HG02970 (cell line): ENCODE measurements around the gene CALM3.

Source experiments
- ATAC-seq: cut with Tn5 transposase; IDR thresholded peaks from one replicate; pipeline ENCODE4 v1.9.1; 2021; ENCODE audit warnings: mild to moderate bottlenecking, moderate library complexity, moderate number of reproducible peaks; ENCODE audit not compliant: unreplicated experiment, low FRiP score

CALM3 gene

GRCh38 chr19:46634045-46634655, 33.0 kb downstream of the CALM3 start:
- ATAC-seq = peak; percentile 51

GRCh38 chr19:46634656-46635218, 33.6 kb downstream of the CALM3 start:
- ATAC-seq = no peak

- no peak for ATAC-seq
These were observed 35.0 kb downstream of the CALM3 start, which contains the start of gene GNG8 for GRCh38 chr19:46635920-46636761. TSS of gene GNG8 (minus strand) at chr19:46636202. CDS start at chr19:46634682, 1,520 bp downstream.

- ATAC-seq = no peak
These were observed 36.1 kb downstream of the CALM3 start for GRCh38 chr19:46637224-46637623.

GRCh38 chr19:46639358-46640182, 38.4 kb downstream of the CALM3 start:
- ATAC-seq = no peak

- no peak for ATAC-seq
These were observed 39.5 kb downstream of the CALM3 start for GRCh38 chr19:46640656-46641055.

GRCh38 chr19:46644720-46645119, 43.6 kb downstream of the CALM3 start:
- ATAC-seq = no peak

- no peak for ATAC-seq
These were observed 45.3 kb downstream of the CALM3 start for GRCh38 chr19:46646402-46646801.

- ATAC-seq = no peak
These were observed 47.2 kb downstream of the CALM3 start for GRCh38 chr19:46648060-46648960.

- no peak for ATAC-seq
These were observed 48.1 kb downstream of the CALM3 start for GRCh38 chr19:46648961-46649960.

GRCh38 chr19:46650445-46650844, 49.3 kb downstream of the CALM3 start:
- ATAC-seq = no peak

GRCh38 chr19:46654621-46655152, 53.6 kb downstream of the CALM3 start:
- ATAC-seq = no peak

- no peak for ATAC-seq
These were observed 55.4 kb downstream of the CALM3 start for GRCh38 chr19:46656541-46656940.

GRCh38 chr19:46659151-46660007, 58.2 kb downstream of the CALM3 start:
- no peak for ATAC-seq

GRCh38 chr19:46660008-46660517, 58.9 kb downstream of the CALM3 start:
- ATAC-seq = no peak
